ENCODE data around the gene CDH15. TPM values are rescaled to one million over a fixed set of nuclear protein-coding genes. Genes with fewer than 3 reads are reported as not detected.
A peak's percentile ranks its signal among the peaks of the same experiment; 100 is the strongest.

The CDH15 gene
- total and polyA plus RNA-seq, 2 of the 13 experiments (the other 11 are each of a cell fraction or from before 2014, with no cell fraction given) = 0.74 to 2.2 TPM

- TF ChIP-seq SKI (IDR thresholded peaks at IDR 0.05; ENCODE audit: partially characterized antibody) (peak; percentile 38), ZFP36L2 (CRISPR knock-in tag; IDR thresholded peaks at IDR 0.05) (no peak), HOXA3 (CRISPR knock-in tag; IDR thresholded peaks at IDR 0.05) (peak; percentile 46; the same call in 1 of the 2 replicates), SMARCE1 (IDR thresholded peaks at IDR 0.05; ENCODE audit: borderline replicate concordance) (no peak), SMAD9 (CRISPR knock-in tag; IDR thresholded peaks at IDR 0.05) (no peak), AGO2 (optimal IDR thresholded peaks at IDR 0.05; ENCODE audit: low read depth, low read length) (peak; percentile 36), ELF1 (CRISPR knock-in tag; IDR thresholded peaks at IDR 0.05) (peak; percentile 87), ZBTB46 (CRISPR knock-in tag; IDR thresholded peaks at IDR 0.05; ENCODE audit: borderline replicate concordance) (no peak), ZBTB7A (CRISPR knock-in tag; IDR thresholded peaks at IDR 0.05) (peak; percentile 93), CCDC6 (CRISPR knock-in tag; IDR thresholded peaks at IDR 0.05) (no peak), ARID3A (IDR thresholded peaks at IDR 0.05; ENCODE audit: low read depth, low read length) (0 out of 2 replicates have a peak, but pooled peaks have one; percentile 13), FOXA1 (IDR thresholded peaks at IDR 0.05) (no peak), FOXA1 (CRISPR knock-in tag; IDR thresholded peaks at IDR 0.05) (no peak), IRF1 (CRISPR knock-in tag; IDR thresholded peaks at IDR 0.05; ENCODE audit: low read depth) (no peak), ZNF362 (CRISPR knock-in tag; IDR thresholded peaks at IDR 0.05; ENCODE audit: borderline replicate concordance) (no peak), CBFB (CRISPR knock-in tag; IDR thresholded peaks at IDR 0.05) (no peak; the same call in 1 of the 2 replicates), MAFF (IDR thresholded peaks at IDR 0.05; ENCODE audit: low read depth, low read length) (no peak), ZFP36 (IDR thresholded peaks at IDR 0.05; ENCODE audit: borderline replicate concordance, low read depth, low read length, partially characterized antibody) (no peak), ELF3 (CRISPR knock-in tag; IDR thresholded peaks at IDR 0.05) (peak; percentile 80), ZFP62 (CRISPR knock-in tag; IDR thresholded peaks at IDR 0.05) (no peak), MBD4 (IDR thresholded peaks at IDR 0.05; ENCODE audit: borderline replicate concordance, low read length) (no peak), HINFP (CRISPR knock-in tag; IDR thresholded peaks at IDR 0.05; ENCODE audit: low read depth) (peak; percentile 33; the same call in 1 of the 2 replicates)
These were observed 28.7 kb downstream of the CDH15 start, which contains the start of gene SLC22A31 (continued) for GRCh38 chr16:89200124-89200849.
